ENCODE results near the gene PIKFYVE.
"Not testable (repeated sequence)": the region's sequence is repeated elsewhere in the genome, so short reads cannot be mapped to it uniquely, and the experiment has no call there.

The PIKFYVE gene

DNA sequence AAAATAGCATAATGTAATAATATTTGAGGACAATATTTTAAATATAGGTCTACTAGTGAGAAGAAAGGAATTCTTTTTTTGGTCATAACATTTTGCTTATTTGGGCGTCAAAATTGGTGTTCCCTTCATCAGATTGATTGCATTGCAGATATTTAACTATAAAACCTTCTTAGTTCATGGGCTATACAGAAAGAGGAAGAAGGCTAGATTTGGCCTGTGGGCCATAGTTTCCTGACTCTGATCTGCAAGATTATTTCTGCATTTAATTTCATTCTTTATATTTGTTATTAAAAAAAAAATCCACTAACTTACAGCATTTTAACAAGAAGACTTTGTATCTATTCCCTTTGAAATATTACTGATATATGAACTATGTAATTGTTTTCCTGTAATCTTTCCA is 31.9 kb downstream of the PIKFYVE start:
- DNase-seq (ENCODE audit: low read depth), result no peak

- no peak for DNase-seq (ENCODE audit: low read depth)
Observed at GRCh38 chr2:208300847-208301618, 35.0 kb downstream of the PIKFYVE start.

- DNase-seq (ENCODE audit: low read depth), result no peak
Observed at GRCh38 chr2:208304157-208304556, 38.1 kb downstream of the PIKFYVE start.

- no peak for DNase-seq (ENCODE audit: low read depth)
Observed at GRCh38 chr2:208304695-208305094, 38.6 kb downstream of the PIKFYVE start.

- DNase-seq (ENCODE audit: low read depth), result no peak
Observed at GRCh38 chr2:208306291-208306690, 40.2 kb downstream of the PIKFYVE start.

DNA sequence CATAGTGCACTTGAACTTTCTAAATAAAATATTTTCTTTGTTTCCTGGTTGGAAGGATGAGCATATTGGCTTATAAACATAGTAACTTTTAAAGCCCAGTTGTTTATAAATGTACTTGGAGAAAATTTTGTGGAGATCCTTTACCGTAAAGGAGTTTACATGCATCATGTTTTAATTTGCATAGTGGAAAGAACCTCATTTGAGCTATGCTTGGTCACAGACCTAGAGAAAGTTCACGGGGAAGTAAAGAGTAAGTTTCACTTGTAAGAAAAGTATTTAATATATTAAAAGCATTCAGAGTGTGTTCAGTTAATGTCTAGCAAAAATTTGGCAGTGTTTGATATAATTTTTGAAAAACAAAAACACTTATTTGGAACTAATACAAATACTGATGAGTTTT is 45.3 kb downstream of the PIKFYVE start:
- no peak for DNase-seq (ENCODE audit: low read depth)

GRCh38 chr2:208311954-208312353 is 45.9 kb downstream of the PIKFYVE start:
- DNase-seq (ENCODE audit: low read depth), result no peak

GRCh38 chr2:208315081-208315788 is 49.2 kb downstream of the PIKFYVE start:
- DNase-seq (ENCODE audit: low read depth), result no peak

GRCh38 chr2:208318127-208318526 is 52.1 kb downstream of the PIKFYVE start:
- DNase-seq (ENCODE audit: low read depth), result no peak

- DNase-seq (ENCODE audit: low read depth), result no peak
Observed at GRCh38 chr2:208319391-208319790, 53.3 kb downstream of the PIKFYVE start.

- no peak for DNase-seq (ENCODE audit: low read depth)
Observed at GRCh38 chr2:208320686-208321085, 54.6 kb downstream of the PIKFYVE start.

- no peak for DNase-seq (ENCODE audit: low read depth)
Observed at GRCh38 chr2:208326016-208326415, 60.0 kb downstream of the PIKFYVE start.

GRCh38 chr2:208329485-208329884 is 63.4 kb downstream of the PIKFYVE start:
- DNase-seq (ENCODE audit: low read depth), result no peak

- DNase-seq (ENCODE audit: low read depth), result no peak
Observed at GRCh38 chr2:208334230-208334629, 68.2 kb downstream of the PIKFYVE start.

- DNase-seq (ENCODE audit: low read depth), result no peak
Observed at GRCh38 chr2:208346756-208347155, 80.7 kb downstream of the PIKFYVE start.

DNA sequence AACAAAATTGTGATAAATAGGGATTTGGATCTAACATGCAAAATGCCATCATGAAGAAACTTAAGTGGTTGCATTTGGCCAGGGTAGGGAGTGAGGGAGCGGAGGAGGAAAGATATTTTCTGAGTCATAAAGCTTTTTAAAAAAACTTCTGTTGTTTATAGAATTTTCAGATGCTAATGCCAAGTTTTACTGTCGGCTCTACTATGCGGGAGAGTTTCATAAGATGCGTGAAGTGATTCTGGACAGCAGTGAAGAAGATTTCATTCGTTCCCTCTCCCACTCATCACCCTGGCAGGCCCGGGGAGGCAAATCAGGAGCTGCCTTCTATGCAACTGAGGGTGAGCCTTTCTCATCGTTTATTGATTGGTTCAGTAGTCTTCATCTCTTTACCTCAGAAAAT is 84.6 kb downstream of the PIKFYVE start:
- no peak for DNase-seq (ENCODE audit: low read depth)

GRCh38 chr2:208352644-208353567 is 86.9 kb downstream of the PIKFYVE start:
- no peak for DNase-seq (ENCODE audit: low read depth)

DNA sequence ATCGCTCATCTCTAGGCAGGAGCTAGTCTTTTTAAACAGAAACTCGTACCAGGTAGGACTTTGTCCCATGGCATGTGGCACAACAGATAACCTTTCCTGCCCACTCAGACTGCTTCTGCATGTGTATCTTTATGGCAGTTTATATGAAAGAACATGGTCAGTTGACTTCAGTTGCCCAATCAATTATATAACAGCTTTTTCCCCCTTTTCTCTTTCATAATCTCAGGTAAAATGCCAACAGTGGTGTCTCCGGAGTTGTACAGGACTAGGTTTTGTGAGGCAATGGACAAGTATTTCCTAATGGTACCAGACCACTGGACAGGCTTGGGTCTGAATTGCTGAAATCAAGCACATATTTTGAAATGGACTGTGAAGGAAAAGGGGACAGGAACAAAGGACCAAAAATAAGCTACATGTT is 88.9 kb downstream of the PIKFYVE start:
- DNase-seq (ENCODE audit: low read depth), result no peak

- DNase-seq (ENCODE audit: low read depth), result not testable (repeated sequence)
Observed at GRCh38 chr2:208356420-208356819, 90.4 kb downstream of the PIKFYVE start.

DNA sequence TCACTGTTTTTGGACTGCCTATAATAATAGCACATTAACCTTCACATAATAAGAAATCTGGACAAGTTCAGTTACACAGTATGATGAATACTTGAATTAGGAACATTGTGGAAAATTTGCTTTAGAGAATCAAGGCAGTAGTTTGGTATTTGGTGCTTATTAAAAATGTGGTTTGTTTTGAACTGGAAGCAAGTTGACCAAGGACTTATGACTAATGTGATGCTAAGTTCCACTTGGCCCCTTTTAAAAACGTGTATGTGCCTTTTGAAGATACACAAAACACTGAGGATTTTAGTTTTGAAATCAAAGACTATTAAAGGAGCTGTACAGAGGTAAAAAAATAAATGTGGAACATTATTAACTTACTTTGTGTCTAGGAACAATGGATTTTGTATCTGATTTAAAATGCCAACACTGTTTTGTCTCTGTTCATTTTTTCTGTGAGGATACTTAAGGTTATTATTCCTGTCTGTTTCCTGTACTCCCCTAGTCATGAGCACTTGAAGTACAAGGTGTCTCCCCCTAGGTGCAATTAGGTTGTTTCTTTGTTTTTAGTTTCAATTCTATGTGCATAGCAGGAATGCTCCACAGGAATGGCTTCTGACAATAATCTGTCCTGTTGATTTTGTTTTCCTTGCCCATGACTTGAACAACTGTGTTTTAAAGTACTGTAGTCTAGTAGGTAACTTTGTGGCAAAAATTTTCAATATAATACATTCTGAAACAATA is 91.0 kb downstream of the PIKFYVE start:
- no peak for DNase-seq (ENCODE audit: low read depth)

GRCh38 chr2:208358758-208359631 is 92.9 kb downstream of the PIKFYVE start:
- no peak for DNase-seq (ENCODE audit: low read depth)
